ENCODE results near the gene SEMA6D.

The SEMA6D gene

DNA sequence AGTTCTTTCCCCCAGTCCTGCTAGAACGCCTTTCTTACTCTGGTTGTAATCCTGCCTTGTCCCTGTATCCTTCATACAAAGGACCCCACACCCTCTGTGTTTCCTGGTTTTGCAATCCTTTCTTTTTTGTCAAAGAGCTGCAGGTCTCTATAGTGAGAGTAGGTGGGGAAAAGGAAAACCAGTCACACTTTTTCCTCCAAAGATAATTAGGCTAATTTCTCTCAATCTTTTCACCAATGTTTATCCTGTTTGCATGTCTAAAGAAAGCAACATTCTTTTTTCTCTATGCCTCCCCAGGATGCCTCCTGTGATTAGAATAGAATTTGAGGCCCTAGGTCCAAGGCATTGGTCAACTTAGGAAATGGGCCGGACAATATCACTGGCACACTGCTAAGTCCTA, 25.4 kb downstream of the SEMA6D start:
- DNase-seq (ENCODE audit: low read depth in 2 of 2) = no peak

DNA sequence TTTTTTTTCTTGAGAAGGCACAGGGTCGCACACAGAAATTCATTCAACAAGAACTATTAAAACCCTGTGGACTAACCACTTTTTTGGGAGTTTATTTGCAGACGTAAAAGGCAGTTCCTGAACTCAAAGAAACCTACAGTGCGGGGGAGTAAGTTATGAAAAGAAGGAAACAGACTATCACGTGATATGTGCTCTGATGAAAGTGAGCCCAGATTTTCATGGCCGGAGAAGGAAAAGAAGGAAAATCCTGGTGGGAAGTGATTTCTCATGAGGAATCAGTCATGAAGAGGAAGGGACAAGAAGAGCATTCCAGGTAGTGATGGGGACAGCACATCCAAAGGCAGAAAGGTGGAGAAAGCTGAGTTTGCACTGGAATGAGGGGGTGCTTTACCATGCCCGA, 26.1 kb downstream of the SEMA6D start:
- no peak for DNase-seq (ENCODE audit: low read depth in 2 of 2)

DNA sequence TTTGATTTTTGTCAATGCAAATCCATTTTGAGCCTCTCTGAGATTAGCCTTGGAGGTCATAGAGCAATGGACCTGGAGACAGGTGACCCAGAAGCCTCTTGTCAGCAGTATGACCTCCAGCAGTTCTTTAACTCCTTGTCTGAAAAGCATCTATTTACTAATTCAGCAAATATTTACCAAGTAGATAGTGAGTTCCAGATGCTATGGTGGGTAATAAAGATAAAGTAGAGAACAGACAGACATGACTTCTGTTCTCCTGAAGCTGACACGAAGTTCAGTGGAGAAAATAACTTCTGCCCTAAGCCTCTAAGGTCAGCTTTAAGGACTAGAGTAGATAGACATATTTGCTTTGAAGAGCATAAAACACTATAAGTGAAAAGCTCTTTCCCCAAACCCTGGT, 26.6 kb downstream of the SEMA6D start:
- DNase-seq (ENCODE audit: low read depth in 2 of 2) = no peak

DNA sequence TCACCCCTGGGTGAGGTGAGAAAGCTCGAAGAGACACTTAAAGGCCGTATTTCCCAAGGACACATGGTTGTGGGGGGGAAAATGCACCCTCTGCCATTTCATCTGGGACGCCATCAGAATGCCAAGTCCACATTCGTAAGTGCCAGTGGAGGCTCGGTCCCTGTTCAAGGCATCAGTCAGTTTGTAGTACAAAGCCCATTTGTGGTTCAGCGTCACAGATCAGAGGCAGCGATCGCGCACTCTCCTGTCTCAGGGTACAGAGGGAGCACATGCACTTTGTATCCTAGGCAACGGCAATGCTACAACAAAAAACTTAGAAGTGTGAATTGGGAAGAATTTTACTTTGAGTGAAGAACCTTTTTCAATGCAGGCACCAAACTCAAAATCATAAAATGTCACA, 27.2 kb downstream of the SEMA6D start:
- no peak for DNase-seq (ENCODE audit: low read depth in 2 of 2)

DNA sequence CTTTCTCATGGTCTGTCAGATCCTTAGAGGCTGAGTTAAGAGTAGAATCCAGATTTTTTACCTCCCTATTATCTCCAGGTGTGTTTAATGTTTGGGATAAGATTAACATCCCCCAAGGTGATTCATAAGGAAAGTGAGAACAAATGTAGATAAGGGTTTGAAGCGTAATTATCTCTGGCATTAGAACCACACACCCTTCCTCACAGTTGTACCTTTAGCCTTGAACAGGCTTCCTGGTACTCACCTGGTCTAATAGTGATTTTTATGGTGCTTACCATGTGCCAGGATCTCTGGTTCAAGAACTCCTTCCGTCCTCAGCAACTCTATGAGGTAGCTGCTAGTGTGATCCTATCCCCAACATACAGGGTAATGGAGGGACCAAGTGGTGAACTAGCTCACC, 27.7 kb downstream of the SEMA6D start:
- DNase-seq (ENCODE audit: low read depth in 2 of 2) = no peak

DNA sequence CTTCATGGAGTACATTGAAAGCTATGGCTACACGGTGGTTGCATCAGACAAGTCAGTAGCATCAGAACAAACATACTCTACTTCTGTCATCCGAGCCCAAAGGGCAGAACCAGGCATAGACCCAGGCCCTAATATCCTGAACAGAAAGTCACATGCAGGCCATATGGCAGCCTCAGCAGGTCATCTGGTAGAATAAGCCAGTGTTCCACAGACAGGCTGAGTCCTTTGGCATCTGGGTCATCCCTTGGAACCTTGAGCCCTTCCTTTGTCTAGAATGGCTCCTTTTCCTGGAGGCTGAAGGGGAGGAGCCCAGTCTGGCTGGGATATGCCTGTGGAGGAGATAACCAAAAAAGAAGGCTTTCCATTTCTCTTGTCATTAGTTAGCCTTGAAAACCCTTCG, 29.2 kb downstream of the SEMA6D start:
- DNase-seq (ENCODE audit: low read depth in 2 of 2) = no peak

DNA sequence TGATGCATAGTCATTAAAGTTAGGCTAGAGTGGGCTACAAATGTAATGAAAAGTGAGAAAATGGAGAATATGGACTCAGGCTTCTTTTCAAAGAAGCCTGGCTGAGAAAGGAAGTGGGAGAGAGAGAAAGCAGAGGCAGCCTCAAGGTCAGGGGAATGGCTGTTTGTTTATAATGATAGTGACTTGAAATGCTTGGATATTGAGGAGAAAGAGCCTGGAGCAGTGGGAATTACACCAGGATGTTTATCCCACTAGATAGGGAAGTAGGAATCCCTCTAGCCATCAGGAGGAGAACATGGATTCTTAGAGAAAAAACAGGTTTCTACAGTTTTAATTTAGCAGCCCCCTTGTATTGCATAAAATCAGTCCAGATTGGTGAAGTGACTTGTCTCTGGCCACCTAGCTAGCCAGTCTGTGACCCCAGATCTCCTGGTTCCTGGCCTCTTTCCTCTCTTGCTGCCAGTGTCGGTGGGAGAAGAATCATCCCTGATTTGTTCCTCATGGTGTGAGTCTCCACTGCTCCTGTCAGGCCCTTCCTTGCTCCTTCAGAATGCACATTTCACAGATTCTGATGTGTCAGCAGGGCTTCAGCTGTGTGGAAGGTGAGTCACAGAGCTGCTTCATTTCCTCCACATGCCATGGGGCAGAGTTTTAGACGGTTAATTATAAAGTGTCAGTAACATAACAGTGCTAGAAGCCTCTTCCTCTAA, 32.9 kb downstream of the SEMA6D start:
- DNase-seq (ENCODE audit: low read depth in 2 of 2) = peak; percentile 75 to 78

DNA sequence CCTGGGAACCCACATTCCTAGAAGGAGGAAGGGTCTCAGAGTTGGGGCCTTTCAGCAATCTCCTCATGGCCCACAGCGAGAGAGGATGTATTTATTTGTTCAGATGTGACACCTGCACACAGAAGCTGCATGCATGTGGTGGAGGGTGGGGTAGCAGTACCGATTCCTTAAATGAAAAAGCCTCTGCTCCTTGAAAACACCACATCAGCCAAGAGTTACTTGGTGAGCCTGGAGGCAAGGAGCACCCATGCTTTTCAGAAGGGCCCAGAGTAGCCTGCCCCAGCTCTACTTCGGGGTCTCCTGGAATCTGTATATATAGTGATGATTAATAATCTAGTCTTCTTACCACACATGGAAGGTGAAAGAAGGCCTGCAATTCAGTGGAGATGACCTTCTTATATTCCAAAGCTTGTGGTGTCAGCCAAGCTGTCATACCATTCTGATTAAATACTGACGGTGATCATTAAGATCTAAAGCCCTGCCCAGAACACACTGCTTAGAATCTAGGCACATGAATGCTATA, 33.5 kb downstream of the SEMA6D start:
- DNase-seq (ENCODE audit: low read depth in 2 of 2) = no peak

DNA sequence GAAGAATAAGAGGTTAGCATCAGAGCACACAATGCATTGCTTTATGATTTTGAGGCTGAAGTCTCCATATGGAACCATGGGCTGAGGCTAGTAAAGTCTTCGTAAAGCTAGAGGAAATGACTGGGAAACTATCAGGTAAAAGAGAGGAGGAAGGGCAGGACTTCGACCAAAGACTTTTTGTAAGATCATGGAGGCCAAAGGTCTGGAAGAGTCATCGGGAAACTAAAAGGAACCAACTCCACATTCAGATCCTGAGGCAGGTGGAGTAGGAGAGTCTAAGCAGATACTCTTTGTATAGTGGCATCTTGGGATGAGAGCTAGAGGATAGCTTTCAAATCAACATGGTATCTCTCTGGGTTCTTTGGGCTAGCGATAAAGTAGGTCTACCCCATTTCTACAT, 36.3 kb downstream of the SEMA6D start:
- no peak for DNase-seq (ENCODE audit: low read depth in 2 of 2)

DNA sequence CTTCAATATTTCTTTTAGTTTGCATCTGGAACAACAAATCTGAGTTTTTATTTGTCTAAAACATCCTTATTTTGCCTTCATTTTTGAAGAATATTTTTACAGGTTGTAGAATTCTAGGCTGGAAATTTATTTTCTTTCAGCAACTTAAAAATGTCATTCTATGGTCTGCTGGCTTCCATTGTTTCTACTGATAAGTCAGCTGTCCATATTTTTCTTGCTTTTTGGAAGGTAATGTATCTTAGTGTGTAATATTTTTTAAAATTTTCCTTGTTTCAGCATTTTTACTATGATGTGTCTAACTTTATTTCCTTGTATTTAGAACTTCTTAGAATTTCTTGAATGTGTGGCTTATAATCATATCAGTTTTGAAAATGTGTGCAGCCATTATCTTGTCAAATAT, 37.0 kb downstream of the SEMA6D start:
- DNase-seq (ENCODE audit: low read depth in 2 of 2) = no peak

DNA sequence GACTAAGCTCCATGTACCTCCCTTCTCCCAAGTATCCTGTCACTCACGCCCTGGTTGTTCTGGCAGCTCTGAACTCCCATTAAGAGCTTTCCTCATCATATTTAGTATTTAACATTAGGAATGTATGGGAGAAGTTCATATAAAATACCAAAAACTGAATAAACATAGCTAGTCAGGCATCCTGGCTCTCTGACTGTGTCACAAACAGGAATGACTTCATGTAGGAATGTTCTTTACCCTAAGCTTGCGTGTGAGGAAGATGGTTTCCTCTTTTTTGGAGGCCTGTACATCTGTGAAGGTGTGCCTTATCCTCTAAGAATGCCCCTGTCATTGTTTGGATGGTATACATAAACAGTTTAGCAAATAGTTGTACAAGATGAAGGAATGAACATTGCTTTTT, 38.6 kb downstream of the SEMA6D start:
- DNase-seq (ENCODE audit: low read depth in 2 of 2) = no peak

DNA sequence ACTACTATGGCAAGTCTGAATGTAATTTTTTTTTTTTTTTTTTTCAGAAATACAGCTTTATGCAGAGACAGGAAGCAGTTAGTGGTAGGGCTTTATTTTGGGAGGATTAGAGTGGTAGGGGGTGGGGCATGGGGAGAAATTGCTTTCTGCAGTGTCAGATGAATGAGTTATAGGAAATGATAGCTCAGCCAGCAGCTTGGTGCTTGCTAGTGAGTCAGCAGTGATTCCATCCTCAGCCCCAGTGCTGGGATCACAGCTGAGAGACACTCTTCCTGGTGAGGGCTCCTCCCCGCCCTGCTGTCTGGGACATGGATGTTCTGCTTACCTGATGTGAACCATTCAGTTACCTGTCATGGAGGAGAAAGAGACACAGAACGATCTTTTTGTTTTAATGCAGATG, 39.6 kb downstream of the SEMA6D start:
- DNase-seq (ENCODE audit: low read depth in 2 of 2) = peak; percentile 84 to 85

DNA sequence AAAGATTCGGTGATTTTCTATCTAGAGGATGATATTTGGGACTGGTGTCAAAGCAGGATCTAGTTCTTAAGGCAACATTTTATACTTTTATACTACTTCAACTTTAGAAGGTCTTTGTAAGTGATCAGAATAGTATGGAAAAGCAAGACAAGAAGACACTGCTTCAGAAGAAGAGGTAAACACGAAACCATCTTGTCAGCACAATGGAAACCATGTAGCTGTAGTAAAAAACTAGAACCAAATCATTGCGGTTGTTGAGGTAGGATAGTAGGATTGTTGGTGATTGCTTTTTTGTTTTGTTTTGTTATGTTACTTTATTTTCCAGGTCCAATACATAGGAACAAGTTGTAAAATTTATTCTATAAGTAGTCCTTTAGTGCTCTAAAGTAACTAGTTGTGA, 40.0 kb downstream of the SEMA6D start:
- DNase-seq (ENCODE audit: low read depth in 2 of 2) = no peak

DNA sequence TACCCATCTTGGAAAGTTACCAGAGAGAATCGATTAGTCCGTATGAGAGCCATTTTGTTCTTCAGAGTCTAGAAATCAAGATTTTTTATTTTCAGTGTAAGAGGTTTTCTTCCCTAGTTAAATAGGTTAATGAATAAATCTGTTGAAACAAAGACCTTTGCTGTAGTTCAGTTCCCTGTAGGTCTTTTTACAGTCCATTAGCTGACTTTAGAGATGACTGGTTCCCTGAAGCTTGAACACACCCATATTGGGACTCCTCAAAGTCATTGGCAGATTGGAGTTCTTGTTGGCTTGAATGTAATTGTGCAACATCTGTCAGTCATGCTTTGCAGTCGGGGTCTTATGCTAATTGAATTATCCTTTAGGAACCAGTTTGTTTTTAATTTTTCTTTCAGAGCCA, 45.3 kb downstream of the SEMA6D start:
- DNase-seq (ENCODE audit: low read depth in 2 of 2) = no peak

DNA sequence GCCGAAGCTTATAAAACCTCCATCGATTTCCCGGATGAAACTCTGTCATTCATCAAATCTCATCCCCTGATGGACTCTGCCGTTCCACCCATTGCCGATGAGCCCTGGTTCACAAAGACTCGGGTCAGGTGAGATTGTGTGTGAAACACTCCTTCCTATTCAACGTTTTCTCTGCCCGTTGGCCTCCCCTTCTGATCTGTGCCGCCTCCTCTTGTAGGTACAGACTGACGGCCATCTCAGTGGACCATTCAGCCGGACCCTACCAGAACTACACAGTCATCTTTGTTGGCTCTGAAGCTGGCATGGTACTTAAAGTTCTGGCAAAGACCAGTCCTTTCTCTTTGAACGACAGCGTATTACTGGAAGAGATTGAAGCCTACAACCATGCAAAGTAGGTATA, 47.4 kb downstream of the SEMA6D start:
- DNase-seq (ENCODE audit: low read depth in 2 of 2) = no peak

DNA sequence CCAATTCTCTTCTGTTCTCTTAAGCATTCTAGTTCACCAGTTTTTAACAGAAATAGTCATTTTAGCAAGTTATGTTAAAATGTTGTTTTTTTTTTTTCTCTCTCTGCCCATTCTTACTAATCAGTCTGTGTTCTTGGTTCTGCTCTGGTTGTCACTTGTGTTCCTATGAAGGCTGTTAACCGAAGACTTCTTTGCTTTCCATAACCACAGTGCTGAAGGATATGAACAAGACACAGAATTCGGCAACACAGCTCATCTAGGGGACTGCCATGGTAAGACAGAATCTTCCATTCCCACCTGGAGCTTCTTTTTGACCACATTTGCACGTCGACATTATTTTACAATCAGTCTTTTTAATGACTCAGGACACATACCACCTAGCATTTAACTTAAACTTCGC, 49.1 kb downstream of the SEMA6D start:
- no peak for DNase-seq (ENCODE audit: low read depth in 2 of 2)

DNA sequence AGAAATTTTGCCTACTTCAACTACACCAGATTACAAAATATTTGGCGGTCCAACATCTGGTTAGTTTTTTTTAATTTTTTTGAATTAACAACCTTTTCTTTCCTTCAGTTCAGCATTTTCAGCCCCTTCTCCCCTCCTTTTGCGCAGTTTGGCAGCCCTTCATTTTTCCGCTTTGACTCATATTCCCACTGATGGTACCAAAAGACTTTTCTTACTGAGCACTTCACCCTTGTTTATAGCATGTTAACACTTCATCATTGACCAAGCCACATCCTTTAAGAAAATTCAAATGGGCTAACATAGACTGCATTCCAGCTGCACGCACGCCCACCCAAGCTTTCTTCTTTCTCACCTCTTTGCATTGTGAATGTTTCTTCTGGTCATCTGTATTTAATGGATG, 49.7 kb downstream of the SEMA6D start:
- DNase-seq (ENCODE audit: low read depth in 2 of 2) = no peak

DNA sequence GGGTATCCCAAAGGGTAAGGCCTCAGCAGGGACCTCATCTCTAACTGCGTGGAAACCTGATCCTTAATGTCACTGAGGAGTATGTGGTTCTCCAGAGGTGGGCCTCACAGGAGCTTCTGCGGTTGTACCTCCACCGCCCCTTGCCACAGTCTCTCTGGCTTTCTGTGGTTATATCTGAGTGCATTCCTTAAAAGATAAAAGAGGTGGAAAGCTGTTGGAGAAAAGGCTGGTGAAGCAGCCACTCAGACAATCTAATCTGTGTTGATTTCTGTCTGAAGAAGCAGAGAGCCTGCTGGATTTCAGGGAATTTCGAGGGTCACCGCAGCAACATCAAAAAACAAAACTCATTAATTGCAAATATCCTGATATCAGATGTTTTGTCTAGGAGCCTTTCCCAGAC, 51.4 kb downstream of the SEMA6D start:
- DNase-seq (ENCODE audit: low read depth in 2 of 2) = no peak

DNA sequence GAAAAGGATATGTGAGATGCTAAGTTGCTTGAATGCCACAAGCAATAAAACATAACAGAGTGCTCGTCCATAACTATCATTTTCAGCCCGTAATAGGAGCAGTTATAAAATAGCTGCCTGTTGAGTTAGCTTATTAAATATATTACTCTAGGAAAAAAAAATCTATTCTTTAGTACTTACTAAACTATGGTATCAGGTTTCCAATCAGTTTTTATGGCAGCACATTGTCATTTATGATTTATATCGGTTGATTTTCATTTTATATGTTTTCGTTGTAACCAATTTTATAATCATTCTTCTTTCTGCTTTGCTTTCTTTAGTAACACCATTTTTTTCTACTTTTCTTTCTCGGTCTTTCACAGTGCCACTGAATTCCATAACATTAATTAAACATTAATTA, 51.9 kb downstream of the SEMA6D start:
- no peak for DNase-seq (ENCODE audit: low read depth in 2 of 2)

DNA sequence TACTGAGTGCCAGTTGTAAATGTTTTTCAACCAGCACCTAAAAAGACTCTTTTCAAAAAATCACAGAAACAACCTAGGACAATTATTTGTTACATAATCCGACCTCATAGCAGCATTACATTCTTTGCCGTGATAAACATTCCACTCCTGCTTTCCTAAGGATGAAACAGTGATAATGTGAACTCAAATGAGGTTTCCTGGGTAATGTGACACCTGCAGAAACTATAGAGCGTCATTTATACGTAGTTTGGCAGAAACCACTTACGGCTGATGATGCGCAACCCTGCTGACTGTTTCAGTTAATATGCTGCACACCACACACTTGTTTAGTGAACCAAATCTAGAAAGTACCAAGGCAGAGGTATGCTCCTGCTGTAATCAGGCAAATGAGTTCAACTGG, 55.8 kb downstream of the SEMA6D start:
- DNase-seq (ENCODE audit: low read depth in 2 of 2) = no peak

DNA sequence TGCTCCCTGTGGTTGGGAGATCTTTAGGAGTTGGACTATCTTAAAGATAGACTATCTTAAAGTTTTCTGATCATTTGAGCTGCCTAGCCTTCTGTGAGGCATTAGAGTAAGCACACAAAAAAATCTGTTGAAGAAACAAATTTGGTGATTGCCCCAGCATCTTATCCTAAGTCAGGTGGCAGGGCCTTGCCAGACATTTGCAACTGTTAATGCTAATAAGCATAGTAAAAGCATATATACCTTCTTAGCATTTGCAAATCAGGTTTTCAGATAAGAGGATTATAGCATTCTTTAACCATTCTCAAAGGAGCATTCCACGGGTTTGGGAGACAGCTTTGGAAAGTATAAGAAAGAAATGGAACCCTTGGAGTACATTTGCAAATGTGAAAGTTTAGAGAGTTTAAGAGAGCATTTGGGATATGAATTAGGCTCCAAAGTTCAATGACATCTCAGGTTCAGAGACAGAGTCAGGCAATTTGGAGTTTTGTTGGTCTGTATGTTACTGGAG, 61.0 kb downstream of the SEMA6D start:
- no peak for DNase-seq (ENCODE audit: low read depth in 2 of 2)

DNA sequence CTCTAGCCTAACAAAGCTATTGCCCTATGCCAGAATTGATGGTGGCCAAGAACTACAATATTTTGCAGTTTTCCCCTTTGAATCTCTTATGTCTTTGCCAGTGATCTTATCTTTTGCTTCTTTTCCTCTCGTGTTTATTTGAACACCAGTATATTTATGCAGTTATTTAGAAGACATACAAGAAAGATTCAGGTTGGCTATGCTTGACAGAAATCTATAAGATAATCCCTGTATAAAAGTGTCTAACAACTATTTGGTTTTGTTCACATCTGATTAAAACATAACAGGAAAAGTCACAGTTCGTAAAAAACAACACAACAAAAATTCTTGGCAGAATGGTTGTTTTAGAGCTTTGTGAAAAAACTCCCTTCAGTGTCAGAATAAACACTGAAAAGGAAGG, 63.7 kb downstream of the SEMA6D start:
- no peak for DNase-seq (ENCODE audit: low read depth in 2 of 2)

DNA sequence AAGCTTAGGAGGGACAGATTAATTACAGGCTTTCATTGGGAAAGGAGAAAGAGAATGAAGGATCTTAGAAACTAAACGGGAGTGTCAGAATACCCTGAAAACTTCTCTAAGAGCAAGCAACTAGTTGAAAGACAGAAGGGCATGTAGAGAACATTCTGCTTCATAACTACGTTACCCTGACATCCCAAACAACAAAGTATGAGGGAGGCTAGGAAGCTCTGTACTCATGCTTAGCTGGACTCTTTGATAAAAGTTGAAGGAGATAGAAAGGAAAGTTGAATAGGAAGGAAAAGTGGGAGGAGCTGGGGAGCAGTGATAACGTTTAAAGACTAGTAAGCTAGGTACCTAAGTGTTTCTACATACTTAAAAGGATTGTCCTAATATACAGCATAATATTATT, 64.2 kb downstream of the SEMA6D start:
- no peak for DNase-seq (ENCODE audit: low read depth in 2 of 2)

DNA sequence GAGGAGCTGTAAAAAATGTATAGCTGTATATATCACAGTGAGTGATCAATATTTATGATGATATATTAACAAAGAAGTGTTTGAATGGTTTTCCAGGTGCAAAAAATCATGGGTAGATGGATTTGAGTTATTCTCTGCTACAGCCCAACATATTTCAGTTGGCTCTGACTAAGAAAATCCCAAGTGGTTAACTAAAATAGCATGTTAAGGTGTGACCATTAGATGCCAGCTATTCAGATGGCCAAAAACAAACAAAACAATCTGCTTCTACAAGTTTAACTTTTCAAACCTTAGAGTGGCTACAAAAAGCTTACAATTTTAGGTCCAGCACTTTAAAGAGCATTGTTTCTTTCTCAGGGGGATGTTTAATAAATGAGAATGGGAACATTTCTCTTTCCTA, 67.5 kb downstream of the SEMA6D start:
- no peak for DNase-seq (ENCODE audit: low read depth in 2 of 2)

All from fibroblast of skin of left quadriceps (primary cell).